IMR-90 (cell line): Measurements from ENCODE around the gene EHBP1. TPM values are rescaled to one million over a fixed set of nuclear protein-coding genes. Genes with fewer than 3 reads are reported as not detected.

Source experiments
- ATAC-seq: fragments of 200-7000 bp; cut with Tn5 transposase; 2 replicates; pipeline ENCODE4 v1.9.1; 2020; ENCODE audit warnings: low read depth, mild to moderate bottlenecking, moderate library complexity
- BruUV-seq: library from RNA; stranded (reverse); fragments of 400-500 nt; replicated peaks from 2 replicates; lab custom pipeline; 2021; lab: Mats Ljungman, UMichigan
- CTCF ChIA-PET: fragments of 300-600 bp; formaldehyde crosslinking; extraction: SDS; loops from one replicate; lab custom pipeline; 2021; ENCODE audit warnings: antibody characterized with exemption; lab: Yijun Ruan, JAX
- POLR2A ChIA-PET: fragments of 300-600 bp; sonication (Branson Sonifier 250); formaldehyde crosslinking; loops from one replicate; lab custom pipeline; 2022; ENCODE audit warnings: antibody characterized with exemption; ENCODE audit not compliant: unreplicated experiment; lab: Charles Lee
- DNase-seq: peaks from one replicate; pipeline ENCODE4 v3.0.0; 2013
- H2AFZ ChIP-seq: replicated peaks from 2 replicates; pipeline ENCODE3; 2013; ENCODE audit warnings: low read length, mild to moderate bottlenecking; ENCODE audit not compliant: poor library complexity
- H2AK5ac ChIP-seq: 2 replicates; pipeline ENCODE4 v1.6.1; 2013; ENCODE audit warnings: low read depth, low read length, inconsistent platforms
- H2AK9ac ChIP-seq: replicated peaks from 2 replicates; pipeline ENCODE3; 2013; ENCODE audit warnings: mild to moderate bottlenecking, low read depth, low read length, moderate library complexity; ENCODE audit not compliant: poor library complexity
- H2BK120ac ChIP-seq: 2 replicates; pipeline ENCODE4 v1.6.1; 2013; ENCODE audit warnings: low read depth, low read length, inconsistent platforms
- H2BK15ac ChIP-seq: 3 replicates; pipeline ENCODE4 v1.6.1; 2013; ENCODE audit warnings: low read depth, low read length, inconsistent platforms
- H2BK20ac ChIP-seq: 2 replicates; pipeline ENCODE4 v1.6.1; 2013; ENCODE audit warnings: low read depth, mild to moderate bottlenecking, inconsistent platforms, low read length, moderate library complexity
- H2BK5ac ChIP-seq: 2 replicates; pipeline ENCODE4 v1.6.1; 2013; ENCODE audit warnings: mild to moderate bottlenecking, low read depth, low read length, inconsistent platforms; ENCODE audit not compliant: poor library complexity, severe bottlenecking
- H3K14ac ChIP-seq: replicated peaks from 2 replicates; pipeline ENCODE4 v1.6.1; 2013; ENCODE audit warnings: low read depth, low read length, inconsistent platforms
- H3K18ac ChIP-seq: 2 replicates; pipeline ENCODE4 v1.6.1; 2013; ENCODE audit warnings: low read depth, low read length, control low read depth
- H3K23ac ChIP-seq: 2 replicates; pipeline ENCODE4 v1.6.1; 2013; ENCODE audit warnings: low read depth, low read length, inconsistent platforms
- H3K27ac ChIP-seq: 2 replicates; pipeline ENCODE4 v1.5.1; 2013; ENCODE audit warnings: mild to moderate bottlenecking, control low read depth, low read length; ENCODE audit not compliant: insufficient read depth
- H3K27me3 ChIP-seq: 2 replicates; pipeline ENCODE4 v1.6.1; 2013; ENCODE audit warnings: low read length; ENCODE audit not compliant: control insufficient read depth, insufficient read depth
- H3K36me3 ChIP-seq: 2 replicates; pipeline ENCODE4 v1.6.1; 2013; ENCODE audit warnings: low read length, mixed read lengths; ENCODE audit not compliant: control insufficient read depth, insufficient read depth
- H3K4ac ChIP-seq: 2 replicates; pipeline ENCODE4 v1.6.1; 2013; ENCODE audit warnings: low read depth, low read length, inconsistent platforms
- H3K4me1 ChIP-seq: 2 replicates; pipeline ENCODE4 v1.6.1; 2013; ENCODE audit warnings: low read length, mixed read lengths; ENCODE audit not compliant: control insufficient read depth, insufficient read depth
- H3K4me2 ChIP-seq: 2 replicates; pipeline ENCODE4 v1.6.1; 2013; ENCODE audit warnings: low read depth, mild to moderate bottlenecking, control low read depth, low read length, moderate library complexity
- H3K4me3 ChIP-seq: 2 replicates; pipeline ENCODE4 v1.5.1; 2013; ENCODE audit warnings: low read depth, mild to moderate bottlenecking, control low read depth, low read length, moderate library complexity; ENCODE audit not compliant: insufficient read depth
- H3K56ac ChIP-seq: 2 replicates; pipeline ENCODE4 v1.6.1; 2013; ENCODE audit warnings: low read length, inconsistent platforms; ENCODE audit not compliant: insufficient read depth; ENCODE audit errors: extremely low read depth
- H3K79me1 ChIP-seq, 2 experiments: 2 replicates each; pipeline ENCODE4 v1.6.1; 2013; ENCODE audit warnings: low read length in 2 of 2, inconsistent platforms in 1 of 2, low read depth in 1 of 2
- H3K9ac ChIP-seq: 2 replicates; pipeline ENCODE4 v1.6.1; 2013; ENCODE audit warnings: low read depth, low read length, control low read depth
- H3K9me1 ChIP-seq: 2 replicates; pipeline ENCODE4 v1.6.1; 2013; ENCODE audit warnings: low read length, inconsistent platforms; ENCODE audit not compliant: insufficient read depth
- H3K9me3 ChIP-seq: 2 replicates; pipeline ENCODE4 v1.6.1; 2013; ENCODE audit warnings: low read length; ENCODE audit not compliant: control insufficient read depth, insufficient read depth
- H4K20me1 ChIP-seq: 2 replicates; pipeline ENCODE4 v1.6.1; 2013; ENCODE audit warnings: low read length, inconsistent platforms; ENCODE audit not compliant: insufficient read depth
- H4K5ac ChIP-seq: 2 replicates; pipeline ENCODE4 v1.6.1; 2013; ENCODE audit warnings: mild to moderate bottlenecking, low read depth, low read length, control low read depth
- H4K8ac ChIP-seq, 2 experiments: 2 replicates each; pipeline ENCODE4 v1.6.1; 2013; ENCODE audit warnings: low read depth in 2 of 2, low read length in 2 of 2, control low read depth in 1 of 2, inconsistent platforms in 1 of 2
- H4K91ac ChIP-seq: 2 replicates; pipeline ENCODE4 v1.6.1; 2013; ENCODE audit warnings: low read depth, low read length, inconsistent platforms; ENCODE audit not compliant: insufficient read depth
- BHLHE40 ChIP-seq: fragments of 150-350 bp; IDR thresholded peaks from 2 replicates; pipeline ENCODE4 v1.6.1; 2016; ENCODE audit warnings: mild to moderate bottlenecking, low read depth, low read length
- CEBPB ChIP-seq: IDR thresholded peaks from 2 replicates; pipeline ENCODE4 v1.6.1; 2012; ENCODE audit warnings: low read depth, low read length, improper control_type of control experiment
- CHD1 ChIP-seq: IDR thresholded peaks from 2 replicates; pipeline ENCODE4 v1.6.1; 2012; ENCODE audit warnings: low read depth, low read length, improper control_type of control experiment
- FOS ChIP-seq: fragments of 150-350 bp; IDR thresholded peaks from 2 replicates; pipeline ENCODE4 v1.6.1; 2016; ENCODE audit warnings: low read depth, low read length
- MAFK ChIP-seq: IDR thresholded peaks from 2 replicates; pipeline ENCODE4 v1.6.1; 2012; ENCODE audit warnings: low read depth, low read length, improper control_type of control experiment
- MAZ ChIP-seq: IDR thresholded peaks from 2 replicates; pipeline ENCODE4 v1.6.1; 2012; ENCODE audit warnings: low read depth, mild to moderate bottlenecking, low read length, improper control_type of control experiment, moderate library complexity, borderline replicate concordance
- MXI1 ChIP-seq: IDR thresholded peaks from 2 replicates; pipeline ENCODE4 v1.6.1; 2012; ENCODE audit warnings: low read depth, mild to moderate bottlenecking, low read length, moderate library complexity, borderline replicate concordance
- NFE2L2 ChIP-seq: fragments of 150-350 bp; IDR thresholded peaks from 2 replicates; pipeline ENCODE4 v1.6.1; 2016; ENCODE audit warnings: low read depth, mild to moderate bottlenecking, low read length
- POLR2A ChIP-seq: IDR thresholded peaks from 2 replicates; pipeline ENCODE4 v1.6.1; 2012; ENCODE audit warnings: mild to moderate bottlenecking, low read depth, low read length
- RAD21 ChIP-seq: IDR thresholded peaks from 2 replicates; pipeline ENCODE4 v1.6.1; 2012; ENCODE audit warnings: low read length, improper control_type of control experiment
- RCOR1 ChIP-seq: IDR thresholded peaks from 2 replicates; pipeline ENCODE4 v1.6.1; 2012; ENCODE audit warnings: mild to moderate bottlenecking, low read length, improper control_type of control experiment; ENCODE audit not compliant: insufficient replicate concordance
- RFX5 ChIP-seq: IDR thresholded peaks from 2 replicates; pipeline ENCODE4 v1.8.0; 2012; ENCODE audit warnings: low read depth, mild to moderate bottlenecking, low read length, moderate library complexity
- SMC3 ChIP-seq: fragments of 150-350 bp; IDR thresholded peaks from 2 replicates; pipeline ENCODE4 v1.6.1; 2016; ENCODE audit warnings: low read depth, mild to moderate bottlenecking, antibody characterized with exemption, low read length, moderate library complexity
- dilution Hi-C: fragments of 300-500 bp; cut with HindIII; formaldehyde crosslinking; loops from one replicate; pipeline ENCODE4 v1.14.3; 2018; ENCODE audit warnings: low sequenced_read_pairs; ENCODE audit not compliant: unreplicated experiment
- in situ Hi-C: fragments of 300-500 bp; cut with MboI; formaldehyde crosslinking; loops from 3 replicates; pipeline ENCODE4 v1.14.3; 2019; ENCODE audit warnings: low sequenced_read_pairs, inconsistent platforms, mixed read lengths
- intact Hi-C: fragments of 100-400 bp; cut with micrococcal nuclease; formaldehyde crosslinking; loops from 2 replicates; pipeline ENCODE4 v1.10.0; 2022
- polyA plus RNA-seq, 3 experiments: library from polyadenylated mRNA; depleted of rRNA; stranded (reverse); fragments of >200 nt; gene quantifications; 2 replicates each; pipeline ENCODE4 v1.2.3, GENCODE V29; 2012; ENCODE audit warnings: low replicate concordance in 1 of 3
- total RNA-seq: library from RNA; depleted of rRNA; stranded (reverse); fragments of >200 nt; gene quantifications from 2 replicates; pipeline ENCODE4 v1.2.3, GENCODE V29; 2012
- TF ChIP-seq, protein P1 (sequence below): fragments of 150-350 bp; IDR thresholded peaks from 2 replicates; pipeline ENCODE4 v1.6.1; 2017; ENCODE audit warnings: mild to moderate bottlenecking, antibody characterized with exemption, low read length, low read depth
- TF ChIP-seq, protein P2 (sequence below): fragments of 150-350 bp; IDR thresholded peaks from 2 replicates; pipeline ENCODE4 v1.6.1; 2016; ENCODE audit warnings: low read depth, mild to moderate bottlenecking, low read length, moderate library complexity, borderline replicate concordance
- TF ChIP-seq, protein P3 (sequence below): conservative IDR thresholded peaks from 2 replicates; pipeline ENCODE4 v1.5.1; 2012; ENCODE audit warnings: mild to moderate bottlenecking, low read depth, low read length, improper control_type of control experiment

The EHBP1 gene
- total and polyA plus RNA-seq, 2 of the 4 experiments (the other 2 are of a cell fraction): 28.3 to 44.4 TPM

DNA sequence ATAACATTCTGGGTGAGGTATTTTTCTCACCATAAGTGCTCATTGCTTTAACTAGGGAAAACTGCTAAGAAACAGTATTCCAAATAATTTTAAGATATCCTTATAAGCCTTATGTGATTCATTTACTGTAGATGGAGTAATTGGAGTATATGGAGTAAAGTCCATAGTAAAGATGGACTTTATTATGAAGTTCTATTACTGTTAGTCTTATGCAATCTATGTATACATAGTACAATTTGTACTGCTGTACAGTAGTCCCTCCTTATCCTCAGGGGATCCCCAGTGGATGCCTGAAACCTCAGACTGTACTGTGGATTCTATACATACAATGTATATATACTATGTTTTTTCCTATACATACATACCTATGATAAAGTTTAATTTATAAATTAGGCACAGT, 304.0 kb downstream of the EHBP1 start:
- no peaks in the 10 kb centered on the region for H3K36me3 ChIP-seq
- no peak overlapping the region for H3K56ac ChIP-seq
- DNase-seq: no peak
- no peak overlapping the region for H3K23ac ChIP-seq
- H3K9ac ChIP-seq: no peak overlapping the region
- no peak overlapping the region for H3K18ac ChIP-seq
- H2AK9ac ChIP-seq: no peak overlapping the region
- no peak overlapping the region for H2BK20ac ChIP-seq
- no peak overlapping the region for H2AFZ ChIP-seq
- H4K5ac ChIP-seq: no peak overlapping the region
- H3K4ac ChIP-seq: no peak overlapping the region
- H3K4me3 ChIP-seq: no peak overlapping the region
- no peaks in the 10 kb centered on the region for H3K79me1 ChIP-seq
- H3K4me2 ChIP-seq: no peak overlapping the region
- ChIA-PET POLR2A (no interaction called here), CTCF (no interaction called here)
- H2BK5ac ChIP-seq: no peak overlapping the region
- no peak overlapping the region for H2AK5ac ChIP-seq
- dilution Hi-C loops: no loop called here
- peaks cover 3% of the 10 kb centered on the region for H3K4me1 ChIP-seq
- no peaks in the 10 kb centered on the region for H3K9me1 ChIP-seq
- H4K20me1 ChIP-seq: no peaks in the 10 kb centered on the region
- no peak overlapping the region for H2BK15ac ChIP-seq
- BruUV-seq: no TSS peak
- H4K91ac ChIP-seq: no peak overlapping the region
- H3K9me3 ChIP-seq: no peaks in the 10 kb centered on the region
- H3K27ac ChIP-seq: no peak overlapping the region
- in situ Hi-C loops: no loop called here
- TF ChIP-seq, protein P1, sequence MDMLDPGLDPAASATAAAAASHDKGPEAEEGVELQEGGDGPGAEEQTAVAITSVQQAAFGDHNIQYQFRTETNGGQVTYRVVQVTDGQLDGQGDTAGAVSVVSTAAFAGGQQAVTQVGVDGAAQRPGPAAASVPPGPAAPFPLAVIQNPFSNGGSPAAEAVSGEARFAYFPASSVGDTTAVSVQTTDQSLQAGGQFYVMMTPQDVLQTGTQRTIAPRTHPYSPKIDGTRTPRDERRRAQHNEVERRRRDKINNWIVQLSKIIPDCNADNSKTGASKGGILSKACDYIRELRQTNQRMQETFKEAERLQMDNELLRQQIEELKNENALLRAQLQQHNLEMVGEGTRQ: no peak
- TF ChIP-seq SMC3: no peak
- TF ChIP-seq FOS: no peak
- TF ChIP-seq POLR2A: no peak
- no peak for TF ChIP-seq RFX5
- no peak for TF ChIP-seq MAZ
- TF ChIP-seq CHD1: no peak
- TF ChIP-seq, protein P2, sequence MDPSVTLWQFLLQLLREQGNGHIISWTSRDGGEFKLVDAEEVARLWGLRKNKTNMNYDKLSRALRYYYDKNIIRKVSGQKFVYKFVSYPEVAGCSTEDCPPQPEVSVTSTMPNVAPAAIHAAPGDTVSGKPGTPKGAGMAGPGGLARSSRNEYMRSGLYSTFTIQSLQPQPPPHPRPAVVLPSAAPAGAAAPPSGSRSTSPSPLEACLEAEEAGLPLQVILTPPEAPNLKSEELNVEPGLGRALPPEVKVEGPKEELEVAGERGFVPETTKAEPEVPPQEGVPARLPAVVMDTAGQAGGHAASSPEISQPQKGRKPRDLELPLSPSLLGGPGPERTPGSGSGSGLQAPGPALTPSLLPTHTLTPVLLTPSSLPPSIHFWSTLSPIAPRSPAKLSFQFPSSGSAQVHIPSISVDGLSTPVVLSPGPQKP: no peak
- TF ChIP-seq NFE2L2: no peak
- TF ChIP-seq, protein P3, sequence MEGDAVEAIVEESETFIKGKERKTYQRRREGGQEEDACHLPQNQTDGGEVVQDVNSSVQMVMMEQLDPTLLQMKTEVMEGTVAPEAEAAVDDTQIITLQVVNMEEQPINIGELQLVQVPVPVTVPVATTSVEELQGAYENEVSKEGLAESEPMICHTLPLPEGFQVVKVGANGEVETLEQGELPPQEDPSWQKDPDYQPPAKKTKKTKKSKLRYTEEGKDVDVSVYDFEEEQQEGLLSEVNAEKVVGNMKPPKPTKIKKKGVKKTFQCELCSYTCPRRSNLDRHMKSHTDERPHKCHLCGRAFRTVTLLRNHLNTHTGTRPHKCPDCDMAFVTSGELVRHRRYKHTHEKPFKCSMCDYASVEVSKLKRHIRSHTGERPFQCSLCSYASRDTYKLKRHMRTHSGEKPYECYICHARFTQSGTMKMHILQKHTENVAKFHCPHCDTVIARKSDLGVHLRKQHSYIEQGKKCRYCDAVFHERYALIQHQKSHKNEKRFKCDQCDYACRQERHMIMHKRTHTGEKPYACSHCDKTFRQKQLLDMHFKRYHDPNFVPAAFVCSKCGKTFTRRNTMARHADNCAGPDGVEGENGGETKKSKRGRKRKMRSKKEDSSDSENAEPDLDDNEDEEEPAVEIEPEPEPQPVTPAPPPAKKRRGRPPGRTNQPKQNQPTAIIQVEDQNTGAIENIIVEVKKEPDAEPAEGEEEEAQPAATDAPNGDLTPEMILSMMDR: no peak
- no peak for TF ChIP-seq RCOR1
- no peak for TF ChIP-seq MXI1
- TF ChIP-seq BHLHE40: no peak
- no peak for TF ChIP-seq MAFK
- TF ChIP-seq RAD21: no peak
- no peak for TF ChIP-seq CEBPB
- H3K14ac ChIP-seq: no peak overlapping the region
- H4K8ac ChIP-seq: no peak overlapping the region
- no peak overlapping the region for H2BK120ac ChIP-seq
- no peak for ATAC-seq
- no peaks in the 10 kb centered on the region for H3K27me3 ChIP-seq
- intact Hi-C loops: no loop called here
